ENCODE results near the gene DST. TPM values are rescaled to one million over a fixed set of nuclear protein-coding genes. Genes with fewer than 3 reads are reported as not detected.

DST gene
- total RNA-seq, 2 donors from 2014 or later = 443 to 489 TPM

DNA sequence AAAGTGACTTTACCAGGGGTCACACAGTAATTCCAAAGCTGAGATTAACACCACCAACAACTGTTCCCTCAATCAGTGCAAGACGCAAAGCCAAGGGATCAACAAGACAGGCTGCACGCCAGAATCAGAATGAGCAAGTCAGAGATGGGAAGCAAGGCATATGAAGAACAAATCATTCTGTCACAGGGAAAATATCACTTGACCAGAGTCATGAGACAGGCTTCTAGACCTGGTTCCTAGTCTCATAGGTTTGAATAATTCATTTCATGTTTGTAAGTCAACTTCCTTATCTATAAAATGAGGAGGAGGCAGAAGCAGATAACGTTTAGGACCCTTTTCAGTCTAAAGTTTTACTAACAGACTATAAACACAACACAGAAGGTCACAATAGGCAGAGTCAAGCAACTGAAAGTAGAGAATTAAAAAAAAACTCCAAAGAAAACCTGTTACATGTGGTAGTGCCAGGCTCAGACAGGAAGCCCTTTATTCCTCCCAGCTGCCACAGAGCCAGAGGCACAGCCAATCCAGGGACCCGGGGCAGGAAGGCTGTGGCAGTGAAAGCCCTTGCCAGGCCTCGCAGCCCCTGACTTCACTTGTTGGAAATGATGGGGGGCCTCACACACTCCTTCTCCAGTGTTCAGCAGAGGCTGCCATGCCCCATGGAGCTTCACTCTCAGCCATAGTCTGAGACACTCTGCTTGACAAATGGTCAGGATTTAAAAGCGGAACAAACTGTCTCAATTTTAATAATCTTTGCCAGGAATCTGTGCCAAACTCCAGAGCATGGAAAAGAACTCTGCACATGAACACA lies 29.2 kb upstream of the DST start:
- no peaks in the 10 kb centered on the region for H3K9me3 ChIP-seq
- peak overlapping the region; percentile 75 to 77 for H3K27ac ChIP-seq
- H3K27me3 ChIP-seq (replicated peaks; ENCODE audit: insufficient read depth) = no peaks in the 10 kb centered on the region
- TF ChIP-seq, protein P1, sequence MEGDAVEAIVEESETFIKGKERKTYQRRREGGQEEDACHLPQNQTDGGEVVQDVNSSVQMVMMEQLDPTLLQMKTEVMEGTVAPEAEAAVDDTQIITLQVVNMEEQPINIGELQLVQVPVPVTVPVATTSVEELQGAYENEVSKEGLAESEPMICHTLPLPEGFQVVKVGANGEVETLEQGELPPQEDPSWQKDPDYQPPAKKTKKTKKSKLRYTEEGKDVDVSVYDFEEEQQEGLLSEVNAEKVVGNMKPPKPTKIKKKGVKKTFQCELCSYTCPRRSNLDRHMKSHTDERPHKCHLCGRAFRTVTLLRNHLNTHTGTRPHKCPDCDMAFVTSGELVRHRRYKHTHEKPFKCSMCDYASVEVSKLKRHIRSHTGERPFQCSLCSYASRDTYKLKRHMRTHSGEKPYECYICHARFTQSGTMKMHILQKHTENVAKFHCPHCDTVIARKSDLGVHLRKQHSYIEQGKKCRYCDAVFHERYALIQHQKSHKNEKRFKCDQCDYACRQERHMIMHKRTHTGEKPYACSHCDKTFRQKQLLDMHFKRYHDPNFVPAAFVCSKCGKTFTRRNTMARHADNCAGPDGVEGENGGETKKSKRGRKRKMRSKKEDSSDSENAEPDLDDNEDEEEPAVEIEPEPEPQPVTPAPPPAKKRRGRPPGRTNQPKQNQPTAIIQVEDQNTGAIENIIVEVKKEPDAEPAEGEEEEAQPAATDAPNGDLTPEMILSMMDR (IDR thresholded peaks at IDR 0.05) = no peak
- no peak for DNase-seq (ENCODE audit: low spot score)
- ATAC-seq (ENCODE audit: insufficient number of reproducible peaks, low FRiP score, low read depth) = no peak
- H3K4me3 ChIP-seq = peak overlapping the region; percentile 30
- no peaks in the 10 kb centered on the region for H3K36me3 ChIP-seq
- H3K4me1 ChIP-seq (ENCODE audit: control insufficient read depth in 1 of 2, low read depth in 2 of 2) = peaks cover 34 to 51% of the 10 kb centered on the region in 2 donors

DNA sequence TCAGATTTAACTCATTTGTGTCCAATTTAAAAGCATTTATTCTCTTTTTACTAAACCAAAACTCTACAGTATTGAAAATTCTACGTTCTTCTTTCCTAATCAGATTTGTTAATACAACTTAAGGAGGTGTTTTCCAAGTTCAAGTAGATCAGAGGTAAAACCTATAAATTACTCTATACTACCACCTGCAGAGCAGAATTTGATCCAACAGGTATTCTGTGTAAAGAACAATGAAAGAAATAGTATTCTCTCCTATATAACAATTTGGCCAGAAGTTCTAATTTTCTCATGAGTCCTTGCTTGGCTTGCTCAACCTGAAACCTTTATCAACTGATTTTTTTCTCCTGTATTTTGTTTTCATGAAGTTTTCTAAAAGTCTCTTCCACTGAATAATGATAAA lies 28.5 kb upstream of the DST start:
- no peaks in the 10 kb centered on the region for H3K9me3 ChIP-seq
- TF ChIP-seq, protein P1 (IDR thresholded peaks at IDR 0.05) = no peak
- no peak for ATAC-seq (ENCODE audit: insufficient number of reproducible peaks, low FRiP score, low read depth)
- H3K4me1 ChIP-seq (ENCODE audit: control insufficient read depth in 1 of 2, low read depth in 2 of 2) = peaks cover 34 to 54% of the 10 kb centered on the region in 2 donors
- H3K27me3 ChIP-seq (replicated peaks; ENCODE audit: insufficient read depth) = no peaks in the 10 kb centered on the region
- peak overlapping the region; percentile 75 to 77 for H3K27ac ChIP-seq
- no peaks in the 10 kb centered on the region for H3K36me3 ChIP-seq
- no peak overlapping the region for H3K4me3 ChIP-seq
- no peak for DNase-seq (ENCODE audit: low spot score)

DNA sequence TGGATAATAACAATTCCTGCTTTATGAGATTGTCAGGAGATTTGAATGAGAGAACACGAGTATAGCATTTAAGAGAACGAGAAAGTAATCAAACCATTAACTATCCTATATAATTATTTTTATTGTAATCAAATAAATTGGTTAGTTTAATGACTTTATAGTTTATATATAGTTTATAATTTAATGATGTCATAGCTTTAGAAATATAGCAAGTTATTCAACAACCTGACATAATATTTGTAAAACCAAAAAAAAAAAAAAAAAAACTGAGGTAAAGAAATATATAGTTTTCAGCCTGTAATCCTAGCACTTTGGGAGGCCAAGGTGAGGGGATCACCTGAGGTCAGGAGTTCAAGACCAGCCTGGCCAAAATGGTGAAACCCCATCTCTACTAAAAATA lies 26.4 kb upstream of the DST start:
- H3K27me3 ChIP-seq (replicated peaks; ENCODE audit: insufficient read depth) = no peaks in the 10 kb centered on the region
- DNase-seq (ENCODE audit: low spot score) = no peak
- H3K27ac ChIP-seq = peak overlapping the region; percentile 64 to 82
- no peaks in the 10 kb centered on the region for H3K9me3 ChIP-seq
- no peak for ATAC-seq (ENCODE audit: insufficient number of reproducible peaks, low FRiP score, low read depth)
- H3K36me3 ChIP-seq = no peaks in the 10 kb centered on the region
- H3K4me1 ChIP-seq (ENCODE audit: control insufficient read depth in 1 of 2, low read depth in 2 of 2) = peaks cover 30 to 52% of the 10 kb centered on the region in 2 donors
- no peak overlapping the region for H3K4me3 ChIP-seq
- TF ChIP-seq, protein P1 (IDR thresholded peaks at IDR 0.05) = no peak

DNA sequence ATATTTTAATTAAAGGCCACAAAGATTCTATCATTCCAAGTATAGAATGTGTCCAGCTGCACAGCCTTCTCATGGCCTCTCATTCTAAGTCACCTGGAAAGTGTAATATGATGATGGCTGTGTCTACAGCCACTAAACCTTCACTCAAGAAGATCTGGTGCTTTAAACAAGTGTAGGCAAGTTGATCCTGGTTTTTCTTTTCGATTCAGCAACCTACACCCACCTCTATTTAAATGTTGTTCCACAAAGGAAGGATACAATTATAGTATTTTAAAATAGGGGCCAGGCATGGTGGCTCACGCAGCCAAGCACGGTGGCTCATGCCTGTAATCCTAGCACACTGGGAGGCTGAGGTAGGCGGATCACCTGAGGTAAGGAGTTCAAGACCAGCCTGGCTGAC lies 25.5 kb upstream of the DST start:
- H3K4me1 ChIP-seq (ENCODE audit: control insufficient read depth in 1 of 2, low read depth in 2 of 2) = peaks cover 30 to 54% of the 10 kb centered on the region in 2 donors
- no peaks in the 10 kb centered on the region for H3K36me3 ChIP-seq

DNA sequence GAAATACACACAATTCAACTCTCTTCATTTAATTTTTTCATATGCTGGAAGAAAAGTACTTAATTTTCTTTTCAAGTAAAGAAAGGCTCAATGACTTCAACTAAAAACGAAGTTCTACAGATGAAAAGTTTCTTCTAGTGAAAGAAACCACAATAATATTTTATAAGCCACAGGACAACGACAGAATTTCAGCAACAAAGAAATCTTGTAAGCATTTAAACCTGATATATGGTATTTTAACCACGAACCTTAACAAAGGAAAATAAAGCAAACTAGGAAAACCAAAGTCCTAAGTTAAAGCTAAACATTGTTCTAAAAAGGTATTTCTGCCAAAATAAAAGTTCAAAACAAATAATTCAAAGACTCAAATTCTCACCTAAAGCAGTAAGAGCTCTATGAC lies 24.6 kb upstream of the DST start:
- TF ChIP-seq, protein P1 (IDR thresholded peaks at IDR 0.05) = no peak
- Histone ChIP-seq H3K9me3 (no peaks in the 10 kb centered on the region), H3K4me1 (ENCODE audit: control insufficient read depth in 1 of 2, low read depth in 2 of 2) (peaks cover 28 to 48% of the 10 kb centered on the region in 2 donors), H3K27ac (no peak overlapping the region), H3K36me3 (no peaks in the 10 kb centered on the region), H3K27me3 (replicated peaks; ENCODE audit: insufficient read depth) (no peaks in the 10 kb centered on the region), H3K4me3 (no peak overlapping the region)
- ATAC-seq (ENCODE audit: insufficient number of reproducible peaks, low FRiP score, low read depth) (no peak), DNase-seq (ENCODE audit: low spot score) (no peak)

More for the DNA sequence above, 25.5 kb upstream of the DST start:
- ATAC-seq (ENCODE audit: insufficient number of reproducible peaks, low FRiP score, low read depth) = no peak
- Histone ChIP-seq H3K9me3 (no peaks in the 10 kb centered on the region), H3K27me3 (replicated peaks; ENCODE audit: insufficient read depth) (no peaks in the 10 kb centered on the region), H3K27ac (no peak overlapping the region), H3K4me3 (no peak overlapping the region)
- no peak for DNase-seq (ENCODE audit: low spot score)
- TF ChIP-seq, protein P1 (IDR thresholded peaks at IDR 0.05) = no peak

Measured in thoracic aorta (tissue), 2 donors.